ENCODE data around the gene KIAA1671.
"Not testable (repeated sequence)": the region's sequence is repeated elsewhere in the genome, so short reads cannot be mapped to it uniquely, and the experiment has no call there.

The KIAA1671 gene

DNA sequence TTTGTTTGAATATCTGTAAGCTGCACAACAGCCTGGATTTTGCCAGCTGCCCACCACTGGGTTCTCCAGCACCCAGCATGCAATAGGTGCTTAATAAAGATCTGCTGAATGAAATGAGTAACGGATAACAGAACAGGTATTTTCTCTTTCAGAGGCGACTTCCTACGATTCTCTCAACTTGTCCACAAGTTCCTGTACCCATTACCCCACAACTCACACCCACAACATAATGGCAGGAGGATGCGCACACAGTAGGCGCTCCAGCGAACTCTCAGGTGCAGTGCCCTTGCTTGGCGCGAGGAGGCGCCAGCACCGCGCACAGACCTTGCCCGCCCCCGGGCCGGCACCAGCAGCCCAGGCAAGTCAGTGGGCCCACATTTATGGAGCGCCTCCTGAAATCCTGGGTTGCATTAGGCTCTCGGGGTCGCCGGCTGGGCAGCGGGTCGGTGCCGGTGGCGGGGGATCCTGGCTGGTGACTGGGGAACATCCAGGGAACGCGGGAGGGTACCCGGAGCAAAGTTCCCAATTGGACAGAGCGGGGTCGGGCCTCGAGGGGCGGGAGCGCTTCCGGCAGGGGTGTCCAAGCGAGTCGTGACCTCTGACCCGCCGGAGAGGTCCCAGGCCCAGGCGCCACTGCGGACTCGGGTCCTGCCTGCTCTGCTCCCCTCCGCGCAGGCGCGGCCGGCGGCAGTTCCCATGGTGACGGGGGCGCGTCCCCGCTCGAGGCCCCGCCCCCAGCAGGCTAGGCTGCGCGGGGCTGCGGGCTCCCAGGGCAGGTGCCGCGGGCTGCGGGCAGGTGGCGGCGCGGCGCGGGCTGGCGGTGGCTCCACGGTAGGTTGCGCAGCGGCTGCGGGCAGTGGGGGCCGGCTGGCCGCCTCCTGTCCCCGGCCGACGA lies at the start of gene KIAA1671:
TSS of gene KIAA1671 (plus strand) at position 775 of the 895 bp plus-strand sequence. CDS start 75,284 bp downstream, outside the sequence.
- DNase-seq = peak; percentile 82

DNA sequence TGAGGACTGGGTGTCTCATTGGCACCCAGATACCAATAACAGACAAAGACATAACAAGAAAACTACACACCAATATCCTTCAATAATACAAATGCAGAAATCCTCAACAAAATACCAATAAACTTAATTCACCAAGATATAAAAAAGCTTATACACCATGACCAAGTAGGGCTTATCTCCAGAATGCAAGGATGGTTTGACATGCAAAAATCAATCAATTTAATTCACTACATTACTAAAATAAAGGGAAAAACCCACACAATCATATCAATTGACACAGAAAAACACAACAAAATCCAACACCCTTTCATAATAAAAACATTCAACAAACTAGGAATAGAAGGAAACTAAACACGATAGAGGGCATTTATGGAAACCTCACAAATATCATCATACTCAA lies 46.6 kb upstream of the KIAA1671 start:
- DNase-seq = no peak

DNA sequence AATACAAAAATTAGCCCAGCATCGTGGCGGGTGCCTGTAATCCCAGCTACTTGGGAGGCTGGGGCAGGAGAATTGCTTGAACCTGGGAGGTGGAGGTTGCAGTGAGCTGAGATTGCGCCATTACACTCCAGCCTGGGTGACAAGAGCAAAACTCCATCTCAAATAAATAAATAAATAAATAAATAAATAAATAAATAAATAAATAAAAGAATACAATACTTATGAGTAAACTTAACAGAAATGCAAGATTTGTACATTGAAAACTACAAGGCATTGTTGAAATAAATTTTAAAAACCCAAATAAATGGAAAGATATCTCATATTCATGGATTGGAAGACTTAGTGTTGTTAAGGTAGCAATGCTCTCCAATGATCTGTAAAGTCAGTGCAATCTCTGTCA lies 45.4 kb upstream of the KIAA1671 start:
- not testable (repeated sequence) for DNase-seq

DNA sequence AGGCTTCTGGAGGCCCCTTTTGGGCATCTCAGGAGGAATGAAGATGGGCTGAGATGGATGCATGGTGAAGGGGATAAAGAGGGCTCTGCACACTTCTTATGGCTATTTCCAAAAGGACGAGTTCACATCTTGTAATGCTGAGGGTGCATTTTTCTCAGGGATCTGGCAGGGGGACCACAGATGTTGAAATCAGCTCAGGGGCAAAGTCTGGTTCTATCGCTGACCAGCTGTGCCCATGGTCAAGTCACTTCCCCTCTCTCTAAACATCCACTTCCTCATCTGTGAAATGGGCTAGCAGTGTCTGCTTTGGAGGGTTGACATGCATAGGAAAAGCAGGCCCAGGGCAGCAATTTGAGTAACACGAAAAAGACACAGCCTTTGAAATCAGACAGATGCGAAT lies 32.5 kb upstream of the KIAA1671 start:
- DNase-seq = no peak

DNA sequence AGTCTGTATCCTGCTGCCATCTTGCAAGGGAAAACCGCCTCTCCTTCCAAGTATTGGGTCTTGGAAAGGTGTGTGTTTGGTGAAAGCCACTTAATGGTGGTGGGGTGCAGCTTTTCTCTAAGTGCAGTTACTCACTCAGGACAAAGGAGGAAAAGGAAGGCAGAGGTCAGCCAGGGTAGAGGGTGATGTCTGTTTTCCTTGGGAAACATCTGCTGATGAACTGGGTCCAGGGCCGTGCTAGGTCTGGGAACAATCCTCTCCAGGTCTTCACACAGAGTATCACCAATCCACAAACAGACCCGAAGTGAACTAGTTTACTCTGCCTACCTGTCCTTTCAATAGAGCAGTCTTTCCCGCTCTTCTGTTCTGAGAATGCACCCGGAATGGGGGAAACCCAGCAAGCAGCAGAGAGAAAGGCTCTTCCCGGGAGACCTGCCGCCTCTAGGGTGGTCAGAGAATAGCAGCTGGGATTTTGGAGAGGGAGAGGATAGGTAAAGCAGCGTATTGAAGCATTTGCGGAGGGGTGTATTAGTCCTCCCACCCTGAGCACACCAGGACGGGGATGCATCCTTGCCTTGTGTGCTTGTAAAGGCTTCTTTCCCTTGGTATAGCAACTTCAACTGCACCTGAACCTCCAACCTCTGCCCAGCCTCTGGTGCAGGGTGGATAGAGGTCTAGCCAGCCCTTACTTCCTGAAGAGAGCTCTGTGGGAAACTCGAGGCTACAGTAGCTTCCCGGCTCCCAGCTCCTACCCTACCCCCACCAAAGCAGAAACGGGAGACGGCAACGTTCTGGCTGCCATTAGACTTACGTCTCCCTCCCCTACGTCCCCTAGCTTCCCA lies 26.7 kb upstream of the KIAA1671 start:
- no peak for DNase-seq

DNA sequence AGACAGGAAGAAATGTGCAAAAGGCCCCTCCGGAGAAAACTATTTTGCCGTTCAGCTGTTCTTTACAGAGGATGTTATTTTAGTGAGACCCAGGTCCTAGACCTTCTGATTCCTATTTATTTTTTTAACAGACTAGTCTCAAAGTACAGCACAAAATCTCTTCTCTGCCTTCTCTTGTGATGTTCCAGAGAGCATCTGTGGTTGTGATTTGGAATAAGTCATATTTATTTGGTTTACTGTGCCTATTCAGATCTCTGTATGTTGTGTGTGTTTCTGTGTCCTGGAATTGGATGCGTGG lies 26.1 kb upstream of the KIAA1671 start:
- DNase-seq = no peak

DNA sequence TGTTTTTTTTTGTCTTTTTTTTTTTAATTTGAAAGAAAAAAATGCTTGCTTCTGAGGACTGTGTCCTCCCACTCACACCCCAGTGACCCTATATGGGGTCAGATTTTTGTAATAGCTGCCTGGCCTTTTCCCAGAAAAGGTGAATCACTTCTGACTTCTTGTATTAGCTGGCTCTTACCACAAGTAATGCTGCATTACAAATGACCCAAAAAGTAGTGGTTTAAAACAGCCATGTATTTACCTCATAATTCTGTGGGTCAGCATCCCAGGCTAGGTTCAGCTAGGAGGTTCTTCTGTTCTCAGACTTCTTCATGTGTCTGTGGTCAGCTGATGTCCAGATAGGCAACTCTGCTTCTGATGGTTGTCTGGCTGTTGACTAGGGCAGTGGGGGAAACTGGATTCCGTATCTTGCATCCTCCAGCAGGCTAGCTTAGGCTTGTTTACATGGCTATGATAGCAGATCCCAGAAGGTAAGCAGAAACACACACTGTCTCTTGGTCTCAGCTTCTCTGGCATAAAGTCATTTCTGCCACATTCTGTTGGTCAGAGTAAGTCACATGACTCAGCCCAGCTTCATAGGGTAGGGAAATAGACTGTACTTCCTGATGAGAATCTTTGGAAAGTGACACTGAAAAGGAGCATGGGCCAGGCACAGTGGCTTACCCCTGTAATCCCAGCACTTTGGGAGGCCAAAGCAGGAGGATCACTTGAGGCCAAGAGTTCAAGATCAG lies 25.5 kb upstream of the KIAA1671 start:
- DNase-seq = no peak

DNA sequence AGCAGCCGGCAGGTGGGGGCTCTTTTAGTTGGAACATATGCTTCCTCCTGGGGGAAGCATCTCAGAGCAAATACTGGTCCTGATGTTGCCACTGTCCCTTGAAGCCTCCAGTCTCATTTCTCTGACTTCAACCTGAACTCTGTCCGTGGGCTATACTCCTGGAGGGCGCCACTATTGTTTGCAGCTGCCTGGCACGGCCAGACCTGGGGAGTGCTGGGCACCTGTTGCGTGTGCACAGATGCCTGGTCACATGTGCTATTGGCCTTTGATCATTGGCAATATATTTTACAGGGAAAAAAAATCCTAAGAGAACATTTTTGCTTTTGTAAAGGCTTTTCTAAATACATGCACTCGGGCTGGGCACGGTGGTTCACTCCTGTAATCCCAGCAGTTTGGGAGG lies 24.2 kb upstream of the KIAA1671 start:
- no peak for DNase-seq

DNA sequence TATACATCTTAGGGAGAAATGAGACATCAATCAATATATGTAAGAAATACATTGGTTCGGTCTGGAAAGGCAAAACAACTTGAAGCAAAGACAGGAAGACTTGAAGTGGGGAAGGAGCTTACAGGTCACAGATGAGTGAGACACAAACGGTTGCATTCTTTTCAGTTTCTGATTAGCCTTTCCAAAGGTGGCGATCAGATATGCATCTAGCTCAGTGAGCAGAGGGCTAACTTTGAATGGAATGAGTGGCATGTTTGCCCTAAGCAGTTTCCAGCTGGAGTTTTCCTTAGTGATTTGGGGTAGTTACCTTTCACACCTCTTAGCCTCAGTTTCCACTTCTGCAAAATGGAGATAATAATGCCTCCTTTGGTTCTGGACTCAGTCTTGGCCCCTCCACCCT lies 21.8 kb upstream of the KIAA1671 start:
- DNase-seq = no peak

DNA sequence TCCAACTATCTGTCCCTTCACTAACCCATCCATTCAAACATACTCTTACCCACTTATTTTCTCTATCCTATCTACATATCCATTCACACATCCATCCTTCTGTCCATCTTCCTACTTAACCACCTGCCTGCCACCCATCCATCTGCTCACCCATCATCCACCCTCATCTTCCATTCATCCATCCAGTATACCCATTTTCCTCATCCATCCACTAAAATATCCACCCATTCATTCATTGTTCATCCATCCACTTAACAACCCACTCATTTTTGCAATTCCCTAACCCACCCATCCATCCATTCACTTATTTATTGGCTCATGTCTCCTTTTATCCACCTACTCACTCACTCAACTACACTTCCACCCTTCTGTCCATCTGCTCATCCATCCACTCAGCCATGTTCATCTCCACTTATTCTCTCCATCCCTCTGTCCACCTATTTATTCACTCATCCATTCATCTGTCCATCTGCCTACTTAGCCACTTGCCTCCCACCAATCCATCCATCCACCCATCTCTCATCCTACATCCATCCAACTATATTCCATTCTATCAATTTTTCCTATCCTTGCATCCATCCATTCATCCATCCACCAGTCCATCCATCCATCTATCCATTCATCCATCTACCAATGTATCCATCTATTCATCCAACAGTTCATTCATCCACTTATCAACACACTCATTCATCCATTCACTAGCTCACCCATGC lies 16.6 kb upstream of the KIAA1671 start:
- no peak for DNase-seq

DNA sequence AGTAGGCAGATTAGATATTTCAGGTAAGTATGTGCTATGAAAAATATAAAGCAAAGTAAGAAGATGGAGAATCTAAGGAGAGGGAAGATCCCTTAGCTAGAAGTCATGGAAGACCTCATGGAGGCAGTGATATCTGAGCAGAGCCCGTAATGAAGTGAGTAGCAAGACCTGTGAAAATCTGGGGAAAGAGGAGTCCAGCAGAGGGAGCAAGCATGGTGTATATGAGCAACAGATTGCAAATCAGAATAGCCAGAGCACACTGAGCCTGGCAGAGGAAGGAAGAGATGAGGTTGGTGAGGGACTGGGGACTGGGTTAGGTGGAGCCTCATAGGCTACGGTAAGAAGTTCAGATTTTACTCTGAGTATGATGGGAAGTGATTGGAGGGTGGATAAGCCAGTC lies 15.4 kb upstream of the KIAA1671 start:
- no peak for DNase-seq

DNA sequence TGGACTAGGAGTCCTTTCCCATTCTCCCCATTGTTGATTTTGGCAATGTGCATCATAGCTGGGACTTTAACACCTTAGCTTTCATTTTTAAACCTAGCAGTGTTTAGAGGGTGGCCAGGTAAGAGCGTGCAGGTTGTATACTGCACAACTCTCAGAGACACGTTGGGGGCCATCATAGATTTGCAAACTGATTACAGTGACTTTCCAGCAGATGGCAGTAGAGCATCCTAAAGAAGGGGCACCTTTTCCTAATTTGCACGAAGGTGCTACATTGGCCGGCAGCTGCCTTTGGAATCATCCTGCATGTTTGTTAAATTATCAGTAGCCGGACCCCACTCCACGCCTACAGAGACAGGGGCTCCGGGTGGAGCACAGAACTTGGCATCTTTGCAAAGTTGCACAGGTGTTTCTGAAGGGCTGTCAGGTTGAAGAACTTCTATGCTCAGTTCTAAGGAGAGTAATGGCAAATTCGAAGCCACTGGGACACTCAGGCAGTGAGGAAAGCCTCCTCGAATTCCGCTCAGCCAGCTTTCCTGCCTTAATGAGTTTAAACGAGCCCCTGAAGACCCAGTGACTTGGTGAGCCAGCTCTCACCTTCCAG lies 13.7 kb upstream of the KIAA1671 start:
- no peak for DNase-seq

DNA sequence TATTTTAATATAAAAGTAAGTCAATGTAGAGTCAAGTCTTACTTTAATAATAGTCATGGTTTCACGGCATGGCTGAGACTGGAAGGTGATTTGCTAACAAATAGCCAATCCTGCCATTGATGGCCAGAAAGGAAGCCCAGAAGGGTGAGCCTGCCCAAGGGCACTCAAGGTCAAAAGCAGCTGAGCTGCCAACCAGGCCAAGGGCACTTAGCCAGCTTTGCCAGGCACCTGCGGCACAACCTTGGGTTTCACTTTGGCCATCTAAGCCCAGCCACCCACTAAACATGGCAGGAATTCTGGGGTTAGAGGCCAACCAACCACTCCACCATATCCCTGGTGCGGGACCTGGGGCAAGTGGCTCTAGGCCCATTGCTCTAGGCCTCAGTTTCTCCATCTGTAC lies 10.2 kb upstream of the KIAA1671 start:
- no peak for DNase-seq

DNA sequence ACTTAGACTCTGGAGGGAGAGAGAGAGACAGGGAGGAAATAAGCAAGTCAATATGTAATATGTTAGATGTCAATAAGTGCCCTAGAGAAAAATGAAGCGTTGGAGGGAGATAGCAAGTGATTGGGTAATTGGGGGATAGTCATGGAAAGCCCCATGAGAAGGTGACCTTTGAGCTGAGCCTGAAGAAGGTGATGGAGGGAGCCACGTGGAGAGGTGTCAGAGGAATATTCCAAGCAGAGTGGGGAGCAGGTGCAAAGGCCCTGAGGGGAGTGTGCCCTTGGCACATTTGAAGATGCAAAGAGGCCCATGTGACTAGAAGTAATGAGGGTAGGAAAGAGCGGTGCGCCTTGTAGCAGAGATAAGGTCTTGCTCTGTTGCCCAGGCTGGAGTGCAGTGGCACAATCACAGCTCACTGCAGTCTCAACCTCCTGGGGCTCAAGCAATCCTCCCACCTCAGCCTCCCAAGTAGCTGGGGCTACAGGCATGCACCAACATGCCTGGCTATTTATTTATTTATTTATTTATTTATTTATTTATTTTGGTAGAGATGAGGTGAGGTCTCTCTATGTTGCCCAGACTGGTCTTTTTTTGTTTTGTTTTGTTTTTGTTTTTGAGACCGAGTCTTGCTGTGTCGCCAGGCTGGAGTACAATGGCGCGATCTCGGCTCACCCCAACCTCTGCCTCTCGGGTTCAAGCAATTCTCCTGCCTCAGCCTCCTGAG lies 8.1 kb upstream of the KIAA1671 start:
- no peak for DNase-seq

DNA sequence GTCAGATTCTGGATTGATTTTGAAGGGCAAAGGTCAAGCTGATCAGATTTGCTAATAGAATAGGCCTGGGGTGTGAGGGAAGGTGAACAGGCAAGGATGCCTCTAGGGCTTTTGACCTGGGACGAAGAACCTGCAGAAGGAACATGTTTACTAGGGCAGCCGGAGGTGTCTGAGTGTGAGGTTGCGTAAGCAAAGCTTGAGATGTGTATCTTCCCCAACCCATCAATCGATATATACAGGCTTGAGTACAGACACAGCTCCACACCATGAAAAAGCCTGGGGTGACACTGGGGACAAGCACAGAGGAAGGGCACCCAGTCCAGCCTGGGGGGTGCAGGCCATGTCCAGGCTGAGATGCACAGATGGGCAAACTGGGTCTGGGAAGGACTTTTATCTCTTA lies 7.1 kb upstream of the KIAA1671 start:
- no peak for DNase-seq

DNA sequence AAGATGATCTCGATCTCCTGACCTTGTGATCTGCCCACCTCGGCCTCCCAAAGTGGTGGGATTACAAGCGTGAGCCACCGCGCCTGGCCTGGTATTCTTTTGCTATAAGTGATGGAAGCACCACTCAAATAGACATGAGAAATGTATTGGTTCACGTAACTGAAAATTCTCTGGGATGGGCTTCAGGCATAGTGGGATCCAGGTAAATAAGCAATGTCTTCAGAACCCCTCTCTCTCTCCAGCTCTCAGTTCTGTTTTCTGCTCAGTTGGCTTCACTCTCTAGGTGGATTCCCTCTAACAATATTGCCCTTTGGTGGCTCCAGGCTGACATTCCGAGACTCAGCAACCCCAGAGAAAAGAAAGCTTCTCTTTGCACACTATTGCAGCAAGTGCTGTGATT lies 5.1 kb upstream of the KIAA1671 start:
- no peak for DNase-seq

DNA sequence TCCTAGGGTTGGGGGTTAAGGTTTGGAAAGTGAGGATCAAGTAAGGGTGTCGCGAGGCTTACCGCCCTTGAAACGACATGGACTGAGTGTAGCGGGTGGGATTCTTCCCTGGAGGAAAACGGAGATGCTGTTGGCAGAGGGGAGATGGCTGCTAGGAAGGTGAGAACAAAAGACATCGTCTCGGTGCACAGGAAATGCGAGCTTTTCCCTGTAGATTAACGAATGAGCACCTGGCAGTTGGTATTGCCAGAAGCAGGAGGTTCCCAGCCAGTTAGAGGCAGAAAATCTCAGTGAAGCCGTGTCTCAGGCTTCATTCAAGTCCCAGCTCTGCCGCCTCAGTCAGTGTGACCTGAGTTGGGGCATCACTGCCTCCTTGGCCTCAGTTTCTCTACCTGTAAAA lies 4.6 kb upstream of the KIAA1671 start:
- DNase-seq = no peak

DNA sequence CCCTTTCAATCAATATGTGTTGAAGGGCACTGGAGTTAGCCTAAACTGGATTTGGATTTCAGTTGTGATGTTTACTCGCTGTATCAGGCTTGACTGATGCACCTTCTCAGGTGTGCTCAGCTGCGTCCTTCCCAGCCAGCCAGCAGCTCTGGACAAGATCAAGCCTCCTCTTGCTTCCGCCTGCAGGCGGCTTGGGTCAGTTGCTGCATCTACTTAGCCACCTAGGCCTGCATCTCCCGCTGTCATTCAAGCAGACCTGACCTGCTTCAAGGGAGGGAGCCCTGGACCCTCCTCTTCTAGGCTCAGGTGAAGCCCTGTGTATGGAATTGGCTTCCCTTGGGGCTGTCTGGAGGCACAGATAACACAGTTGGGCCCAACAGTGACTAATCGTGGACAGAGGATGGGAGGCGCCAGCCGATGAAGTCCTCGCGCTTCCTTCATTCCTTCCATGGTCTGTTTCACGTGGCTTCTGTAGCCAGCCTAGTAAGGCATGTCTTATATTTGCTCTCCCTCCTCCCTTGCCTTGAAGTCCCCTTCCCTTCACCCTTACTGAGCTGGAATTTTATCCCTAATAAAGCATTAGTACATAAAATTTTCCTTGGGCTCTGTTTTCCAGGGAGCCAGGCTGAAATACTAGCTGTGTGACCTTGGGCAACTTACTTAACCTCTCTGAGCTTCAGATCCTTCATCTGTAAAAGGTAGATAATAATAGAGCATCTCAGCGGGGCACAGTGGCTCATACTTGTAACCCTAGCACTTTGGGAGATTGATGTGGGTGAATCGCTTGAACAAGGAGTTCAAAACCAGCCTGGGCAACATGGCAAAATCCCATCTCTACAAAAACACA lies 3.9 kb upstream of the KIAA1671 start:
- no peak for DNase-seq

DNA sequence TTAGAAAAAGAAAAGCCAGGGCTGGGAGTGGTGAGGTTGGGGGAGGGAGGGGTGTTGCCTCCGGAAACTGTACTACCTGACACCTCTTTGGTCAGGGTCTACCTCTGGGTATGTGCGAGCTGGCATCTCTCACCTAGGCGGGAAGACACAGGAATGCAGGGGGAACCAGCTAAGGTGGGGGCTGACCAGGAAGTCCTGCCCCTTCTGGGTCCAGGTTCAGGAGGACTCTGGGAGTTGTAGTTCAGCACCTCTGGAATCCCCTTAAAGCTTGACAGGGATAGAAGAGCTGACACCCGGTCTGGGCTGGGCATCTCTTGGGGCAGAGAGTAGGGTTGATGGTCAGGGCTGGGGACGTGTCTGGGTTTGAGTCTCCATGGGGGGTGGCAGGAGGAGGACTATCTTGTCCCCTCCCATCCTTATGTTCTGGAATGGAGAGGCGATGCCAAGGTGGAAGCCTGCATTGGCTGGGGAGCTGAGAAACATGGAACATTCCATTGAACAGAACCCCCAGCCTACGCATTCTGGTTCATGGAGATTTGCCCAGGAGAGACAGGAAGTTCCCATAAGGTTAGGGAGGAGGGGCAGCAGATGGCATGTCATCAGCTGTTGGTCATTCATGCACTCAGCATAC lies 2.1 kb upstream of the KIAA1671 start:
- no peak for DNase-seq

DNA sequence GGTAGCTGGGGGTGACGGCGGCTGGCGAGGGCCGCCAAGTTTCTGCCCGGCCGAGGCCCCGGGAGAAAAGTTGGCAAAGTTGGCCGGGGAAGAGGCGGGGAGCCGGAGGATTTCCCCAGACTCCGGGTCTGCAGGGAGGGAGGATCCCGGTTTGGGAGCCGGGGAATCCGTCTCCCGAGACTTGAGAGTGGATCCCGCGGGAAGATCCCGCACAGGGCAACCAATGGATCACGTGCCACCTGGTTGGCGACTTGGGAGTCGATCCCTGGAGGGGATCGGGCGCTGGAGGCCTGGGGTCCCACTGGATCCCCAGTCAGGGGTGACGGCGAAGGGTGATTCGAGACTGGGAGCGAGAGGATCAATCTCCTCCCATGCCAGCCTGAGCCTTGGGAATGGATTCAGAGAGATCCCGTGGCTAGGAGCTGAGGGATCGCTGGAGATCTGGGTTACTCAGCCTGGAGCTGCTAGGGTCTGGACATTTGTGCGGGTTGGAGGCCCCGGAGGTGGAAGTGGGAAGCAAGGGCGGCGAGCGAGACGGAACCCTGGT lies 394 bp downstream of the KIAA1671 start:
- no peak for DNase-seq

Data from activated CD4-positive, alpha-beta T cell treated with anti-CD3 and anti-CD28 coated beads, Interleukin-2, amount 50 U/mL, for 1 hour (primary cell).